Peyer's patch (tissue), 4 donors: Measurements from ENCODE around the gene ZSCAN30. TPM values are rescaled to one million over a fixed set of nuclear protein-coding genes. Genes with fewer than 3 reads are reported as not detected.
"Not testable (repeated sequence)": the region's sequence is repeated elsewhere in the genome, so short reads cannot be mapped to it uniquely, and the experiment has no call there.

Source experiments
- DNase-seq, 3 donors: peaks; one replicate each; pipeline ENCODE4 v3.0.0-alpha.2; 2017 to 2019
- H3K27ac ChIP-seq, 4 donors: fragments of 200-600 bp; sonication (generic); one replicate each; pipeline ENCODE4 v1.5.1; 2016 to 2019
- H3K27me3 ChIP-seq, 2 donors: fragments of 200-600 bp; sonication (generic); one replicate each; pipeline ENCODE4 v1.5.1; 2019
- H3K36me3 ChIP-seq, 3 donors: fragments of 200-600 bp; sonication (generic); one replicate each; pipeline ENCODE4 v1.5.1; 2016 to 2019
- H3K4me1 ChIP-seq, 4 donors: fragments of 200-600 bp; sonication (generic); one replicate each; pipeline ENCODE4 v1.5.1; 2016 to 2019
- H3K4me3 ChIP-seq, 4 donors: fragments of 200-600 bp; sonication (generic); 1 replicate in 3 of 4; 2 replicates in 1 of 4; pipeline ENCODE4 v1.5.1; 2016 to 2019; ENCODE audit warnings: mild to moderate bottlenecking in 1 of 4
- H3K9me3 ChIP-seq, 4 donors: fragments of 200-600 bp; sonication (generic); one replicate each; pipeline ENCODE4 v1.5.1; 2016 to 2019; ENCODE audit warnings: mild to moderate bottlenecking in 1 of 4
- POLR2A ChIP-seq, 2 donors: fragments of 450-650 bp; IDR thresholded peaks; one replicate each; pipeline ENCODE4 v1.5.1; 2017; ENCODE audit warnings: antibody characterized with exemption in 2 of 2, mild to moderate bottlenecking in 2 of 2, moderate library complexity in 2 of 2
- total RNA-seq, 4 donors: library from RNA; depleted of rRNA; stranded (reverse); fragments of >200 nt; gene quantifications; one replicate each; pipeline ENCODE4 v1.1.0, GENCODE V29; 2016
- TF ChIP-seq, protein P1 (sequence below), 6 experiments: fragments of 450-650 bp in 4 of 6; fragments of 200-600 bp in 2 of 6; sonication (generic) in 1 of 6; IDR thresholded peaks; one replicate each; pipeline ENCODE4 v1.5.1; 2017 to 2019; ENCODE audit warnings: antibody characterized with exemption in 6 of 6, mild to moderate bottlenecking in 3 of 6, moderate library complexity in 1 of 6

ZSCAN30 gene
- total RNA-seq, 4 donors from 2014 or later: 20.3 to 51.2 (median 26.8) TPM

DNA sequence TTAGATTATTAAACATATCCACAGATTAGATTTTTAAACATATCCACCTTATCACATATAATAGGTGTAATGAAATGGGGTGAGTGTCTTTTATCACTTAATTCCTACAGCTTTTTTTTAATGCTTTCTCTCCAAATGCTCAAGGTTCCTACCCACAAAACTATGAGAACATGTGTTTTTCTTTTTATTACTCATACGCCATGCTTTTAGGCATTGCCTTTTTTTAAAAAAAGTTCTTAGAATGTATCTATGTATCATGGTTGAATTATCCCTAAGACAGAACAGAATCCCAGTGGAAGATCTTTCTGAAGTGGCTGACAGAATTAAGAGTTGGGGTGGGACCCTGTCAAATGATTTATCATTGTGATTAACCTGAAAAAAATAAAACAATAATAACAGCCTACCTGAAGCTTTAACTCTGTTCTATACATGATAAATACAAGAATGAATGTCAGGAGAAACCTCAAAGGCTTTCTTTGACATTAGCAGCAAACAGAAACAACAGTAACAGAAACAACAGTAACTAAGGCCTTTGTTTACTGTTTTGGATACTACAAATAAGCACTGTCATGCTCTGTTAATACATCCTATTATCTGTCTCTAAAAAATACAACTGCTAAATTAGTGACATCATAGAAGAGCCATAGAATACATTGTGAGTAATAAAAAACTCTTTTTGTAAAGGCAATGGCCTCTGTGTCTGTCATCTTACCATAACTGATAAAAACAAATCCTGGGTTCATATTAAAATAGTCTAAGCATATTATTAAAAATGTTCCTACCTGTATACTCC, 53.3 kb downstream of the ZSCAN30 start:
- TF ChIP-seq, protein P1, sequence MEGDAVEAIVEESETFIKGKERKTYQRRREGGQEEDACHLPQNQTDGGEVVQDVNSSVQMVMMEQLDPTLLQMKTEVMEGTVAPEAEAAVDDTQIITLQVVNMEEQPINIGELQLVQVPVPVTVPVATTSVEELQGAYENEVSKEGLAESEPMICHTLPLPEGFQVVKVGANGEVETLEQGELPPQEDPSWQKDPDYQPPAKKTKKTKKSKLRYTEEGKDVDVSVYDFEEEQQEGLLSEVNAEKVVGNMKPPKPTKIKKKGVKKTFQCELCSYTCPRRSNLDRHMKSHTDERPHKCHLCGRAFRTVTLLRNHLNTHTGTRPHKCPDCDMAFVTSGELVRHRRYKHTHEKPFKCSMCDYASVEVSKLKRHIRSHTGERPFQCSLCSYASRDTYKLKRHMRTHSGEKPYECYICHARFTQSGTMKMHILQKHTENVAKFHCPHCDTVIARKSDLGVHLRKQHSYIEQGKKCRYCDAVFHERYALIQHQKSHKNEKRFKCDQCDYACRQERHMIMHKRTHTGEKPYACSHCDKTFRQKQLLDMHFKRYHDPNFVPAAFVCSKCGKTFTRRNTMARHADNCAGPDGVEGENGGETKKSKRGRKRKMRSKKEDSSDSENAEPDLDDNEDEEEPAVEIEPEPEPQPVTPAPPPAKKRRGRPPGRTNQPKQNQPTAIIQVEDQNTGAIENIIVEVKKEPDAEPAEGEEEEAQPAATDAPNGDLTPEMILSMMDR (IDR thresholded peaks at IDR 0.05): no peak
- TF ChIP-seq POLR2A (IDR thresholded peaks at IDR 0.05): no peak
- Histone ChIP-seq H3K4me1 (peaks cover 0 to 4% (median 2%) of the 10 kb centered on the region in 4 donors), H3K36me3 (no peaks in the 10 kb centered on the region), H3K9me3 (no peaks in the 10 kb centered on the region), H3K27ac (no peak overlapping the region), H3K4me3 (no peak overlapping the region), H3K27me3 (no peaks in the 10 kb centered on the region)
- DNase-seq: no peak

DNA sequence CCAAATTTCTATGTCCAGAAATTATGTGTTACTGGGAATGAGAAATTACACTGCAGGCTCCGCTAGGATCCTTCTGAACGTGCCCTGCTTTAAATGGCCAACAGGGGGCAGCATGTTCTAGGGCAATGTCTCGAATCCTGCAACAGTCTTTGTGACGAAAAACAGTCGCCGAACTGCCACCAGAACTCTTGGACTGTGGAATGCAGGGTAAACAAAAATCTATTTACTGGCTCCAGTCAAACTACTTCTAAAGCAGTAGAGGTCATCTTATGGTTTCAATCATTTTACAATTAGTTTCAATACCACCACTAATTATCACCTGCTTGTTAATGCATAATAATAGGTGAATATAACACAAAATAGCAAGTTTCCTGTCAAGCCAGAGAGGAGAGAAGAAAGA, 59.0 kb downstream of the ZSCAN30 start:
- DNase-seq: peak; percentile 75 to 94 (median 83)
- no peak overlapping the region for H3K4me3 ChIP-seq
- no peak for TF ChIP-seq POLR2A (IDR thresholded peaks at IDR 0.05)
- TF ChIP-seq, protein P1 (IDR thresholded peaks at IDR 0.05): peak; percentile 79 to 96 (median 88)

DNA sequence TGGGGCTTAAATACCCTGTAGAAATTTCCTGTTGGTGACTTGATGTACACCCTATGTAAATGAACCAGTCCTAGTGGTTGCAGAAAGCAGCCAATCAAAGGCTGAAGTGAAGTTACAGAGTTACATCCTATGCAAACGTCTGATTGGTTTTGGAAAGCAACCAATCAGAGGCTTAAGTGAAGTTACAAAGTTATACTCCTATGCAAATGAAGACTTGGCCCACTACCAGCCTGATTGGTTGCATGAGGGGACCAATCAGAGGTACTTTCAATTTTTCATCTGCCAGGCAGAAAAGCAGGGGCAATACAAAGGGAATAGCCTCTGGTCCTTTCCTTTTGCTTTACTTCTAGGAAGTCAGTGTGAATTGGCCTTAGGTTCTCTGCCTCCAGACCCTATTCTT, 62.8 kb downstream of the ZSCAN30 start:
- Histone ChIP-seq H3K4me1 (no peaks in the 10 kb centered on the region), H3K36me3 (no peaks in the 10 kb centered on the region), H3K9me3 (no peaks in the 10 kb centered on the region), H3K27ac (no peak overlapping the region), H3K27me3 (no peaks in the 10 kb centered on the region), H3K4me3 (no peak overlapping the region)
- TF ChIP-seq, protein P1 (IDR thresholded peaks at IDR 0.05): no peak
- no peak for TF ChIP-seq POLR2A (IDR thresholded peaks at IDR 0.05)
- DNase-seq: no peak

More for the DNA sequence above, 59.0 kb downstream of the ZSCAN30 start:
- no peaks in the 10 kb centered on the region for H3K36me3 ChIP-seq
- H3K9me3 ChIP-seq: no peaks in the 10 kb centered on the region
- H3K4me1 ChIP-seq: no peaks in the 10 kb centered on the region
- no peaks in the 10 kb centered on the region for H3K27me3 ChIP-seq
- H3K27ac ChIP-seq: no peak overlapping the region

DNA sequence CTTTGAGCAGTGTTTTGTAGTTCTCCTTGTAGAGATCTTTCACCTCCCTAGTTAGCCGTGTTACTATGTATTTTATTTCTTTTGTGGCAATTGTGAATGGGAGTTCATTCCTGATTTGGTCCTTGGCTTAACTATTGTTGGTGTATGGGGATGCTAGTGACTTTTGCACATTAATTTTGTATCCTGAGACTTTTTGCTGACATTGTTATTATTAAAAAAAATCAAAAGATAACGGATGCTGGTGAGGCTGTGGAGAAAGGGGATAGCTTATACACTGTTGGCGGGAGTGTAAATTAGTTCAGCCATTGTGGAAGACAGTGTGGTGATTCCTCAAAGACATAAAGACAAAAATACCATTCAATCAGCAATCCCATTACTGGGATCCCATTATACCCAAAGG, 66.2 kb downstream of the ZSCAN30 start:
- no peaks in the 10 kb centered on the region for H3K27me3 ChIP-seq
- TF ChIP-seq, protein P1 (IDR thresholded peaks at IDR 0.05): no peak
- no peak for TF ChIP-seq POLR2A (IDR thresholded peaks at IDR 0.05)
- no peaks in the 10 kb centered on the region for H3K4me1 ChIP-seq
- H3K4me3 ChIP-seq: no peak overlapping the region
- H3K36me3 ChIP-seq: no peaks in the 10 kb centered on the region
- DNase-seq: no peak
- H3K9me3 ChIP-seq: no peaks in the 10 kb centered on the region
- H3K27ac ChIP-seq: no peak overlapping the region

DNA sequence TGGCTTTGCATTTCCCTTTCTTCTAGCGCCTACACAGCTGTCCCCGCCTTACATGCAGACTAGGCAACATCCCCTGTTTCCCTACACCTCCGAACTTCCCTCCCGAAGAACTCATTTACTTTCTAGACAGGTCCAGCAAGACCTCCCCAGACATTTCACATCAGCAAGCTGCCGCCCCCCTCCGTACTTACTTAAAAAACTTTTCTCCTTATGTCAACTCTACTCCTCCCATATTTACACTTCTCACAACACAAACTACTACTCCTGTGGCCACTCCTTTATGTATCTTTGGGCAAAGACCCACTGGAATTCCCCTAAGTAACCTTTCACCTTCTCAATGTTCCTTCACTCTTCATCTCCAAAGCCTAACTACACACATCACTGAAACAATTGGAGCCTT, 69.6 kb downstream of the ZSCAN30 start:
- H3K4me3 ChIP-seq: no peak overlapping the region
- TF ChIP-seq, protein P1 (IDR thresholded peaks at IDR 0.05): no peak
- no peak for TF ChIP-seq POLR2A (IDR thresholded peaks at IDR 0.05)
- H3K9me3 ChIP-seq: no peaks in the 10 kb centered on the region
- no peak for DNase-seq
- H3K36me3 ChIP-seq: no peaks in the 10 kb centered on the region
- no peaks in the 10 kb centered on the region for H3K4me1 ChIP-seq
- peak overlapping the region in 1 of 4 donors; percentile 13 for H3K27ac ChIP-seq
- H3K27me3 ChIP-seq: no peaks in the 10 kb centered on the region

DNA sequence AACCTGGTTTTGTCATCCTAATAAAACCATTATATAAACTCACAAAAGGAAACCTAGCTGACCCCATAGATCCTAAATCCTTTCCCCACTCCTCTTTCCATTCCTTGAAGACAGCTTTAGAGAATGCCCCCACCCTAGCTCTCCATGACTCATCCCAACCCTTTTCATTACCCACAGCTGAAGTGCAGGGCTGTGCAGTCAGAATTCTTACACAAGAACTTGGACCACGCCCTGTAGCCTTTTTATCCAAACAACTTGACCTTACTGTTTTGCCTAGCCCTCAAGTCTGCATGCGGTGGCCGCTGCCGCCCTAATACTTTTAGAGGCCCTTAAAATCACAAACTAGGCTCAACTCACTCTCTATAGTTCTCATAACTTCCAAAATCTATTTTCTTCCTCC, 70.7 kb downstream of the ZSCAN30 start:
- H3K27ac ChIP-seq, DNase-seq, H3K4me3 ChIP-seq, H3K4me1 ChIP-seq, H3K9me3 ChIP-seq, H3K36me3 ChIP-seq, H3K27me3 ChIP-seq: not testable (repeated sequence)

DNA sequence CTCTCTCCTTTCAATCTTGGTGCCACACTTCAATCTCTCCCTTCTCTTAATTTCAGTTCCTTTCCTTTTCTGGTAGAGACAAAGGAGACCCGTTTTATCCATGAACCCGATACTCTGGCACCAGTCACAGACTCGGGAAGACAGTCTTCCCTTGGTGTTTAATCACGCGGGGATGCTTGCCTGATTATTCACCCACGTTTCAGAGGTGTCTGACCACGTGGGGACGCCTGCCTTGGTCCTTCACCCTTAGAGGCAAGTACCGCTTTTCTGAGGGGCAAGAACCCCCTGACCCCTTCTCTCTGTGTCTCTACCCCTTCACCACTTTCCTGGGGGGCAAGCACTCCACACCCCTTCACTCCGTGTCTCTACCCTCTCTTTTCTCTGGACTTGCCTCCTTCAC, 73.4 kb downstream of the ZSCAN30 start:
- not testable (repeated sequence) for H3K27me3 ChIP-seq, H3K27ac ChIP-seq, H3K36me3 ChIP-seq, H3K4me3 ChIP-seq, DNase-seq, H3K4me1 ChIP-seq, H3K9me3 ChIP-seq
